ENCODE results near the gene HIBCH. TPM values are rescaled to one million over a fixed set of nuclear protein-coding genes. Genes with fewer than 3 reads are reported as not detected.
A peak's percentile ranks its signal among the peaks of the same experiment; 100 is the strongest.

Gene HIBCH, protein sequence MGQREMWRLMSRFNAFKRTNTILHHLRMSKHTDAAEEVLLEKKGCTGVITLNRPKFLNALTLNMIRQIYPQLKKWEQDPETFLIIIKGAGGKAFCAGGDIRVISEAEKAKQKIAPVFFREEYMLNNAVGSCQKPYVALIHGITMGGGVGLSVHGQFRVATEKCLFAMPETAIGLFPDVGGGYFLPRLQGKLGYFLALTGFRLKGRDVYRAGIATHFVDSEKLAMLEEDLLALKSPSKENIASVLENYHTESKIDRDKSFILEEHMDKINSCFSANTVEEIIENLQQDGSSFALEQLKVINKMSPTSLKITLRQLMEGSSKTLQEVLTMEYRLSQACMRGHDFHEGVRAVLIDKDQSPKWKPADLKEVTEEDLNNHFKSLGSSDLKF
- total RNA-seq (2014; rRNA removed; shearing (Covaris generic)) (15.6 and 17.1 TPM in 2 replicates), total RNA-seq (2022) (26.3 and 29.7 TPM in 2 replicates), Bru-seq, nascent RNA (percentile 70 among the genes with signal in this experiment), BruChase-seq, experiment 1, labeled RNA remaining after a 6-hour chase (percentile 71 among the genes with signal in this experiment), BruChase-seq, experiment 2, labeled RNA remaining after a 2-hour chase (percentile 69 among the genes with signal in this experiment)
- long read RNA-seq, transcript HIBCH-201 (14 exons, 1,939 nt): major isoform, 63 of 95 reads
- long read RNA-seq, transcript HIBCH-202 (13 exons, 2,463 nt): minor isoform, 5 of 95 reads
- long read RNA-seq, partial matches to known transcripts: 9 of 95 reads
- long read RNA-seq, other reads (novel, unspliced or antisense): 18 of 95 reads

- Histone ChIP-seq H3K4me3 (ENCODE audit: low read depth, low read length, poor library complexity, severe bottlenecking) (peak within 1 kb of the TSS; percentile 74), H3K36me3 (ENCODE audit: insufficient read depth, low read length) (no peaks in the 10 kb centered on the region), H3K4me1 (ENCODE audit: insufficient read depth, low read length, poor library complexity, severe bottlenecking) (peaks cover 28% of the 10 kb centered on the region), H3K27ac (ENCODE audit: low read depth, low read length, poor library complexity, severe bottlenecking) (peak within 1 kb of the TSS; percentile 62), H4K20me1 (ENCODE audit: insufficient read depth, low read length) (no peaks in the 10 kb centered on the region), H3K79me2 (ENCODE audit: insufficient read depth, low read depth, low read length) (peaks cover 2% of the 10 kb centered on the region; the same call in 1 of the 2 replicates), H2AFZ (ENCODE audit: low read length) (peak within 1 kb of the TSS; percentile 96), H3K9me2 (ENCODE audit: insufficient read depth, low read length) (no peaks in the 10 kb centered on the region), H3K9me3 (ENCODE audit: low read length) (no peaks in the 10 kb centered on the region), H3K4me2 (ENCODE audit: low read length) (peak within 1 kb of the TSS; percentile 79)
- intact Hi-C loops (cut with micrococcal nuclease; ENCODE audit: unreplicated experiment): loop anchor here (1.0 to 5.0 kb wide), 7 partner anchors 89 to 879 kb away; partner anchors contain the start of genes ASNSD1, MFSD6, NEMP2 and OSGEPL1
- BruUV-seq (replicated peaks): TSS peak; percentile 83
- CTCF ChIA-PET (ENCODE audit: unreplicated experiment): interaction anchor here (0.6 to 1.1 kb wide), 2 partner anchors 112 to 366 kb away, joined by 3 read pairs; no protein-coding TSS in a partner anchor
- DNase-seq (ENCODE audit: low spot score): peak; percentile 92
- TF ChIP-seq EZH2phosphoT487 (IDR thresholded peaks at IDR 0.05; ENCODE audit: borderline replicate concordance, low read depth, low read length): no peak
- TF ChIP-seq, protein P1, sequence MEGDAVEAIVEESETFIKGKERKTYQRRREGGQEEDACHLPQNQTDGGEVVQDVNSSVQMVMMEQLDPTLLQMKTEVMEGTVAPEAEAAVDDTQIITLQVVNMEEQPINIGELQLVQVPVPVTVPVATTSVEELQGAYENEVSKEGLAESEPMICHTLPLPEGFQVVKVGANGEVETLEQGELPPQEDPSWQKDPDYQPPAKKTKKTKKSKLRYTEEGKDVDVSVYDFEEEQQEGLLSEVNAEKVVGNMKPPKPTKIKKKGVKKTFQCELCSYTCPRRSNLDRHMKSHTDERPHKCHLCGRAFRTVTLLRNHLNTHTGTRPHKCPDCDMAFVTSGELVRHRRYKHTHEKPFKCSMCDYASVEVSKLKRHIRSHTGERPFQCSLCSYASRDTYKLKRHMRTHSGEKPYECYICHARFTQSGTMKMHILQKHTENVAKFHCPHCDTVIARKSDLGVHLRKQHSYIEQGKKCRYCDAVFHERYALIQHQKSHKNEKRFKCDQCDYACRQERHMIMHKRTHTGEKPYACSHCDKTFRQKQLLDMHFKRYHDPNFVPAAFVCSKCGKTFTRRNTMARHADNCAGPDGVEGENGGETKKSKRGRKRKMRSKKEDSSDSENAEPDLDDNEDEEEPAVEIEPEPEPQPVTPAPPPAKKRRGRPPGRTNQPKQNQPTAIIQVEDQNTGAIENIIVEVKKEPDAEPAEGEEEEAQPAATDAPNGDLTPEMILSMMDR (conservative IDR thresholded peaks at IDR 0.05; ENCODE audit: low read length): peak; percentile 78
- POLR2A ChIA-PET: interaction anchor here (0.5 to 1.7 kb wide), 13 partner anchors 12 to 557 kb away, joined by 3 to 10 read pairs (median 4); partner anchors contain the start of gene OSGEPL1
These were observed at the start of gene HIBCH for GRCh38 chr2:190319555-190320498. Gene HIBCH, minus strand, starts transcription at chr2:190319826. Its CDS starts 76 bp downstream, at chr2:190319750.

DNA sequence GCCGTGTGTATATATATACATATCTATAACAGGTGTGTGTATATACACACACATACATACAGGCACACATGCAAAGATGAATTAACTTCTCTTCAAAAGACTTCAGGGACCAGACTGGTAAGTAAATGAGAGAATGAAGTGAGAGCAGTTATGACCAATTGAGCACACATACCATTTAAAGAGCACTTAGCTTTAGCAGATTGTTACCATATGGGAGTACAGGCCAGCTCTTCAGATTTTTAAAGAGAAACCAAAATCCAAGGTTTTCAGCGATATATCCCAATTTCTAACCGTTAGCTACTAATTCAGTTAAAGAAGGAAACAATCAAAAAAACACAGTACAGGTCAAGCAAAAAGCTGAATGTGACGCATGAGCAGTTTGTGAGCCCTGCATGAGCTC, 47.5 kb upstream of the HIBCH start:
- no peak overlapping the region for H2AFZ ChIP-seq (ENCODE audit: low read length)
- H3K4me3 ChIP-seq (ENCODE audit: low read depth, low read length, poor library complexity, severe bottlenecking): no peak overlapping the region
- H4K20me1 ChIP-seq (ENCODE audit: insufficient read depth, low read length): no peaks in the 10 kb centered on the region
- H3K4me1 ChIP-seq (ENCODE audit: insufficient read depth, low read length, poor library complexity, severe bottlenecking): no peaks in the 10 kb centered on the region
- POLR2A ChIA-PET: interaction anchor here (1.0 to 1.3 kb wide), 3 partner anchors 8 to 12 kb away, joined by 3 to 4 read pairs (median 3); no protein-coding TSS in a partner anchor
- no TSS peak for BruUV-seq (replicated peaks)
- no peak overlapping the region for H3K4me2 ChIP-seq (ENCODE audit: low read length)
- intact Hi-C loops (cut with micrococcal nuclease; ENCODE audit: unreplicated experiment): no loop called here
- DNase-seq (ENCODE audit: low spot score): no peak
- no peaks in the 10 kb centered on the region for H3K9me3 ChIP-seq (ENCODE audit: low read length)
- TF ChIP-seq EZH2phosphoT487 (IDR thresholded peaks at IDR 0.05; ENCODE audit: borderline replicate concordance, low read depth, low read length): no peak
- TF ChIP-seq, protein P1 (conservative IDR thresholded peaks at IDR 0.05; ENCODE audit: low read length): no peak
- no peaks in the 10 kb centered on the region for H3K36me3 ChIP-seq (ENCODE audit: insufficient read depth, low read length)
- H3K27ac ChIP-seq (ENCODE audit: low read depth, low read length, poor library complexity, severe bottlenecking): no peak overlapping the region
- CTCF ChIA-PET (ENCODE audit: unreplicated experiment): no interaction called here
- H3K9me2 ChIP-seq (ENCODE audit: insufficient read depth, low read length): no peaks in the 10 kb centered on the region
- no peaks in the 10 kb centered on the region for H3K79me2 ChIP-seq (ENCODE audit: insufficient read depth, low read depth, low read length)
